Measurements from ENCODE around the gene TMOD3. TPM values are rescaled to one million over a fixed set of nuclear protein-coding genes. Genes with fewer than 3 reads are reported as not detected.

The TMOD3 gene
- total RNA-seq, 2 experiments from 2014 or later, result 53.6 to 59.2 TPM

DNA sequence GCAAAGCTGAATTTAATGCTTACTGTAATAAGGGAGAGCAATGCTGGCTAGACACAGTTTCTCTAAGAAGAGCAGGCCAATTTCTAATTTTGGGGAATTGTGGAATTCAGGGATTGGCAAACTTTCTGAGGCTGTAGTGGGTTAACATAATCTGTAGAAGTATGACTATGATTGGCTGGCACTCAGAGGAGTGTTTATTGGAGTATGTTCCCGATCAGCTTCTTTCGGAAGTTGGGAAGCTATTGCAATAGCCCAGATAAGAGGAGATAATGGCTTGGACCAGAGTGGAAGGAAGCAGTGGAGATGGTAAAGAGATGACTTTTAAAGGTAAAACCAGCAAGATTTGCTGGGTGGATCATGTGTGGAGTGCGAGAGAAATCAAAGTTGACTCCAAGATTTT is 19.4 kb downstream of the TMOD3 start:
- Mint-ChIP-seq H3K4me1 (ENCODE audit: low read depth) (peaks cover 59% of the 10 kb centered on the region), H3K4me3 (no peak overlapping the region), H3K9me3 (no peaks in the 10 kb centered on the region), H3K27me3 (no peaks in the 10 kb centered on the region), H3K27ac (no peak overlapping the region), H3K36me3 (ENCODE audit: low read depth) (peaks cover 5% of the 10 kb centered on the region)
- no peak for ATAC-seq
- TF ChIP-seq CTCF (IDR thresholded peaks at IDR 0.05), result no peak
- intact Hi-C loops (cut with micrococcal nuclease), result no loop called here
- CTCF ChIA-PET, result no interaction called here
- no peak for DNase-seq
- POLR2A ChIA-PET, result interaction anchor here (0.7 to 1.8 kb wide), 2 partner anchors 9 to 139 kb away, joined by 3 to 4 read pairs; no protein-coding TSS in a partner anchor

GRCh38 chr15:51849860-51850259 is 20.4 kb downstream of the TMOD3 start:
- Mint-ChIP-seq H3K4me3 (no peak overlapping the region), H3K4me1 (ENCODE audit: low read depth) (peaks cover 57% of the 10 kb centered on the region), H3K27me3 (no peaks in the 10 kb centered on the region), H3K9me3 (no peaks in the 10 kb centered on the region), H3K27ac (no peak overlapping the region), H3K36me3 (ENCODE audit: low read depth) (peaks cover 5% of the 10 kb centered on the region)
- intact Hi-C loops (cut with micrococcal nuclease), result no loop called here
- TF ChIP-seq CTCF (IDR thresholded peaks at IDR 0.05), result no peak
- ChIA-PET CTCF (no interaction called here), POLR2A (no interaction called here)
- DNase-seq (no peak), ATAC-seq (no peak)

GRCh38 chr15:51853998-51854397 is 24.5 kb downstream of the TMOD3 start:
- TF ChIP-seq CTCF (IDR thresholded peaks at IDR 0.05), result no peak
- Mint-ChIP-seq H3K27ac (no peak overlapping the region), H3K27me3 (no peaks in the 10 kb centered on the region), H3K9me3 (peaks cover under 1% of the 10 kb centered on the region), H3K36me3 (ENCODE audit: low read depth) (peaks cover 6% of the 10 kb centered on the region), H3K4me3 (no peak overlapping the region), H3K4me1 (ENCODE audit: low read depth) (peaks cover 53% of the 10 kb centered on the region)
- DNase-seq, result no peak
- intact Hi-C loops (cut with micrococcal nuclease), result no loop called here
- POLR2A ChIA-PET, result interaction anchor here (1.4 kb wide), 1 partner anchor 12 kb away, joined by 5 read pairs; no protein-coding TSS in a partner anchor
- ATAC-seq, result no peak
- CTCF ChIA-PET, result interaction anchor here (1.1 to 1.5 kb wide), 2 partner anchors 20 to 35 kb away, joined by 3 to 5 read pairs; no protein-coding TSS in a partner anchor

DNA sequence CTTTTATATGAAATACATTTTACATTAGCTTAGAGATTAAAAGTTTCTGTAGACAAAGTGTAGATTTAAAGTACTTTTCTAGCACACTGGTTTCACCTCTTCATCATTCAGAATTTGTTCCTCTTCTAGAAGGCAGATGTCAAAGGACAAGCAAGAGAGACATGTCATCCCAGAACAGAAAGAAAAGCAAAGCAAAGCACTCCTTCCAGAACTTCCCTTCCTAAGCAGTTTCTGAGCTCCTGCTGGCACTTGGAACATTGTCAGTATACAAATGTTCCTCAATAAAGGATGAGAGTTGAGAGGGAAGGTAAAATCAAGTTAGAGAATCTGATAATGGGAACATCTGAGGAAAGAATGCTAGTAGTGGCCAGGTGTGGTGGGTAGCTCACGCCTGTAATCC is 26.2 kb downstream of the TMOD3 start:
- ChIA-PET POLR2A (interaction anchor here (0.6 to 1.4 kb wide), 2 partner anchors 12 to 36 kb away, joined by 3 to 4 read pairs; no protein-coding TSS in a partner anchor), CTCF (interaction anchor here (1.2 to 1.9 kb wide), 4 partner anchors 10 to 206 kb away, joined by 3 to 6 read pairs (median 4); no protein-coding TSS in a partner anchor)
- H3K4me1 Mint-ChIP-seq (ENCODE audit: low read depth), result peaks cover 51% of the 10 kb centered on the region
- ATAC-seq (no peak), DNase-seq (no peak)
- peaks cover 4% of the 10 kb centered on the region for H3K36me3 Mint-ChIP-seq (ENCODE audit: low read depth)
- no peaks in the 10 kb centered on the region for H3K27me3 Mint-ChIP-seq
- H3K27ac Mint-ChIP-seq, result no peak overlapping the region
- H3K9me3 Mint-ChIP-seq, result peaks cover 2% of the 10 kb centered on the region
- H3K4me3 Mint-ChIP-seq, result no peak overlapping the region
- TF ChIP-seq CTCF (IDR thresholded peaks at IDR 0.05), result no peak
- intact Hi-C loops (cut with micrococcal nuclease), result no loop called here

DNA sequence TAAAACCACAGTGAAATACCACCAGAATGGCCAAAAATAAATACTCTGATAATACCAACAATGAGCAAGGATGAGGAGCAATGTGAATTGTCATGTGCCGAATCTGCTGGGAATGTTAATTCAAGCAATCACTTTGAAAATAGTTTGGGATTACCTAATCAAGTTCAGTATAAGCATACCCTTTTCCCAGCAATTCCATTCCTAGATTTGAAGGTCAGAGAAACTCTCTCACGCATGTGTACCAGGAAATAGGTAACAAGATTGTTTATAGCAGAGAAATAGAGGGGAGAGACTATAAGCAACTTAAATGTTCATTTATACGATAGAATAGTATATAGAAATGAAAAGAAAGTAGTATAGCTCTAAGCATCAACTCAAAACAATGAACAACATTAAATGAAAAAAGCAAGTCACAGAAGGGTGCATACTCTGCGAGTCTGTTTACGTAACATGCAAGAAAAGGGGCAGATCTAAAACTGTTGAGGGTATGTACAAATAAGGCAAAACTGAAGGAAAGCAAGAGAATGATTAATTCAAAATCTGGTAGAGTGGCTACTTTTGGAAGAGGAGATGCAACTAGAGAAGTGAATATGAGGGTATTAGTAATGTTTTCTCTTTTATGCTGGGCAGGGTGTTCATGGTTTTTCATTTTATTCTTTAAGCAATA is 27.4 kb downstream of the TMOD3 start:
- ChIA-PET POLR2A (interaction anchor here (1.3 to 1.4 kb wide), 2 partner anchors 9 to 14 kb away, joined by 4 read pairs; no protein-coding TSS in a partner anchor), CTCF (interaction anchor here (1.4 to 1.9 kb wide), 3 partner anchors 9 to 32 kb away, joined by 3 to 6 read pairs (median 4); no protein-coding TSS in a partner anchor)
- Mint-ChIP-seq H3K27me3 (no peaks in the 10 kb centered on the region), H3K9me3 (peaks cover 2% of the 10 kb centered on the region), H3K4me3 (no peak overlapping the region), H3K27ac (no peak overlapping the region), H3K4me1 (ENCODE audit: low read depth) (peaks cover 54% of the 10 kb centered on the region), H3K36me3 (ENCODE audit: low read depth) (peaks cover 8% of the 10 kb centered on the region)
- no peak for DNase-seq
- intact Hi-C loops (cut with micrococcal nuclease), result no loop called here
- no peak for TF ChIP-seq CTCF (IDR thresholded peaks at IDR 0.05)
- no peak for ATAC-seq

Measured in activated CD8-positive, alpha-beta T cell treated with anti-CD3 and anti-CD28 coated beads for 36 hours (primary cell).